ENCODE results near the gene SLC35A1. TPM values are rescaled to one million over a fixed set of nuclear protein-coding genes. Genes with fewer than 3 reads are reported as not detected.

The SLC35A1 gene
- total and polyA plus RNA-seq, 2 of the 4 experiments (the other 2 are of a cell fraction) = 9.7 to 12.4 TPM

- Histone ChIP-seq H3K18ac (ENCODE audit: low read depth, low read length) (no peak overlapping the region), H4K8ac (ENCODE audit: low read depth in 2 of 2, low read length in 2 of 2) (no peak overlapping the region), H3K4me1 (ENCODE audit: control insufficient read depth, insufficient read depth, low read length) (no peaks in the 10 kb centered on the region; the same call in none of the 2 replicates), H2BK20ac (ENCODE audit: low read depth, low read length) (no peak overlapping the region), H2AK9ac (replicated peaks; ENCODE audit: low read depth, low read length, poor library complexity) (no peak overlapping the region), H3K79me1 (ENCODE audit: low read depth in 1 of 2, low read length in 2 of 2) (peaks cover 9 to 12% of the 10 kb centered on the region in 2 experiments), H3K9me3 (ENCODE audit: control insufficient read depth, insufficient read depth, low read length) (peaks cover 2% of the 10 kb centered on the region), H2BK5ac (ENCODE audit: low read depth, low read length, poor library complexity, severe bottlenecking) (no peak overlapping the region), H4K20me1 (ENCODE audit: insufficient read depth, low read length) (no peaks in the 10 kb centered on the region; the same call in 1 of the 2 replicates), H2AK5ac (ENCODE audit: low read depth, low read length) (no peak overlapping the region), H2AFZ (replicated peaks; ENCODE audit: low read length, poor library complexity) (no peak overlapping the region), H3K23ac (ENCODE audit: low read depth, low read length) (no peak overlapping the region), H3K27me3 (ENCODE audit: control insufficient read depth, insufficient read depth, low read length) (no peaks in the 10 kb centered on the region), H3K9me1 (ENCODE audit: insufficient read depth, low read length) (peaks cover 6% of the 10 kb centered on the region; the same call in 1 of the 2 replicates), H3K56ac (ENCODE audit: extremely low read depth, insufficient read depth, low read length) (no peak overlapping the region), H2BK15ac (ENCODE audit: low read depth, low read length) (no peak overlapping the region), H3K36me3 (ENCODE audit: control insufficient read depth, insufficient read depth, low read length) (peaks cover 39% of the 10 kb centered on the region), H4K5ac (ENCODE audit: low read depth, low read length) (no peak overlapping the region), H3K9ac (ENCODE audit: low read depth, low read length) (no peak overlapping the region), H3K27ac (ENCODE audit: insufficient read depth, low read length) (no peak overlapping the region), H3K4ac (ENCODE audit: low read depth, low read length) (no peak overlapping the region), H4K91ac (ENCODE audit: insufficient read depth, low read depth, low read length) (no peak overlapping the region), H3K14ac (replicated peaks; ENCODE audit: low read depth, low read length) (no peak overlapping the region), H3K4me2 (ENCODE audit: low read depth, low read length) (no peak overlapping the region), H3K4me3 (ENCODE audit: insufficient read depth, low read depth, low read length) (no peak overlapping the region), H2BK120ac (ENCODE audit: low read depth, low read length) (no peak overlapping the region)
- TF ChIP-seq RCOR1 (IDR thresholded peaks at IDR 0.05; ENCODE audit: insufficient replicate concordance, low read length) (no peak), FOS (IDR thresholded peaks at IDR 0.05; ENCODE audit: low read depth, low read length) (no peak), ELK1 (IDR thresholded peaks at IDR 0.05; ENCODE audit: borderline replicate concordance, low read depth, low read length) (no peak), NFE2L2 (IDR thresholded peaks at IDR 0.05; ENCODE audit: low read depth, low read length) (no peak), POLR2A (IDR thresholded peaks at IDR 0.05; ENCODE audit: low read depth, low read length) (no peak), MXI1 (IDR thresholded peaks at IDR 0.05; ENCODE audit: borderline replicate concordance, low read depth, low read length) (no peak), BHLHE40 (IDR thresholded peaks at IDR 0.05; ENCODE audit: low read depth, low read length) (no peak), USF2 (IDR thresholded peaks at IDR 0.05; ENCODE audit: low read depth, low read length) (no peak), CTCF (conservative IDR thresholded peaks at IDR 0.05; ENCODE audit: low read depth, low read length) (no peak), RFX5 (IDR thresholded peaks at IDR 0.05; ENCODE audit: low read depth, low read length) (no peak), CEBPB (IDR thresholded peaks at IDR 0.05; ENCODE audit: low read depth, low read length) (no peak), CHD1 (IDR thresholded peaks at IDR 0.05; ENCODE audit: low read depth, low read length) (no peak), MAFK (IDR thresholded peaks at IDR 0.05; ENCODE audit: low read depth, low read length) (no peak), SMC3 (IDR thresholded peaks at IDR 0.05; ENCODE audit: low read depth, low read length) (no peak), MAZ (IDR thresholded peaks at IDR 0.05; ENCODE audit: borderline replicate concordance, low read depth, low read length) (no peak), RAD21 (IDR thresholded peaks at IDR 0.05; ENCODE audit: low read length) (no peak)
- intact Hi-C loops (cut with micrococcal nuclease) = no loop called here
- no peak for DNase-seq
- ChIA-PET CTCF (no interaction called here), POLR2A (ENCODE audit: unreplicated experiment) (no interaction called here)
- in situ Hi-C loops (cut with MboI; ENCODE audit: low sequenced_read_pairs) = no loop called here
- no CpG with 5 or more reads among the region's 4 CpGs for WGBS, 2 experiments (ENCODE audit: extremely low coverage in 2 of 2, insufficient read length in 1 of 2)
- BruUV-seq (replicated peaks) = no TSS peak
- dilution Hi-C loops (cut with HindIII; ENCODE audit: low sequenced_read_pairs, unreplicated experiment) = no loop called here
- ATAC-seq (ENCODE audit: low read depth) = no peak
Observed at GRCh38 chr6:87540539-87540938, 67.8 kb downstream of the SLC35A1 start.

Data from IMR-90 (cell line).